OCI-LY7 (cell line): ENCODE measurements around the gene ATP6V1B1. TPM values are rescaled to one million over a fixed set of nuclear protein-coding genes. Genes with fewer than 3 reads are reported as not detected.

Source experiments
- BruUV-seq: library from RNA; stranded (reverse); fragments of 400-500 nt; replicated peaks from 2 replicates; lab custom pipeline; 2021; lab: Mats Ljungman, UMichigan
- CTCF ChIA-PET: fragments of 300-600 bp; sonication (Branson Sonifier 250); formaldehyde crosslinking; loops from one replicate; lab custom pipeline; 2022; ENCODE audit warnings: antibody characterized with exemption; ENCODE audit not compliant: unreplicated experiment; lab: Charles Lee
- POLR2A ChIA-PET: fragments of 300-600 bp; sonication (Branson Sonifier 250); formaldehyde crosslinking; loops from one replicate; lab custom pipeline; 2022; ENCODE audit warnings: antibody characterized with exemption; lab: Charles Lee
- DNase-seq: peaks from one replicate; pipeline ENCODE4 v3.0.0-alpha.2; 2015; ENCODE audit warnings: low spot score
- H2AFZ ChIP-seq: fragments of 200-600 bp; sonication (generic), shearing (Covaris generic); 2 replicates; pipeline ENCODE4 v1.6.1; 2014; ENCODE audit warnings: mild to moderate bottlenecking, antibody characterized with exemption, low read length, moderate library complexity
- H3K27ac ChIP-seq: fragments of 200-600 bp; sonication (generic); 2 replicates; pipeline ENCODE4 v1.5.1; 2014; ENCODE audit warnings: mixed run types, low read depth, mild to moderate bottlenecking, moderate library complexity, low read length, inconsistent platforms; ENCODE audit not compliant: poor library complexity, severe bottlenecking
- H3K36me3 ChIP-seq: fragments of 200-600 bp; sonication (generic); 2 replicates; pipeline ENCODE4 v1.6.1; 2014; ENCODE audit warnings: mild to moderate bottlenecking, antibody characterized with exemption, low read length, moderate library complexity, mixed read lengths; ENCODE audit not compliant: insufficient read depth
- H3K4me1 ChIP-seq: fragments of 200-600 bp; sonication (generic); 2 replicates; pipeline ENCODE4 v1.5.1; 2014; ENCODE audit warnings: mild to moderate bottlenecking, low read length; ENCODE audit not compliant: insufficient read depth, poor library complexity, severe bottlenecking
- H3K4me2 ChIP-seq: fragments of 200-600 bp; sonication (generic); 2 replicates; pipeline ENCODE4 v1.6.1; 2014; ENCODE audit warnings: mild to moderate bottlenecking, low read length
- H3K4me3 ChIP-seq: fragments of 200-600 bp; sonication (generic); 2 replicates; pipeline ENCODE4 v1.5.1; 2014; ENCODE audit warnings: mild to moderate bottlenecking, low read depth, low read length; ENCODE audit not compliant: poor library complexity, severe bottlenecking
- H3K79me2 ChIP-seq: fragments of 200-600 bp; sonication (generic); 2 replicates; pipeline ENCODE4 v1.6.1; 2016; ENCODE audit warnings: low read depth, mild to moderate bottlenecking, low read length, moderate library complexity, mixed read lengths; ENCODE audit not compliant: insufficient read depth
- H3K9me2 ChIP-seq: fragments of 200-600 bp; sonication (generic); 2 replicates; pipeline ENCODE4 v1.6.1; 2016; ENCODE audit warnings: mild to moderate bottlenecking, low read length, mixed read lengths; ENCODE audit not compliant: insufficient read depth
- H3K9me3 ChIP-seq: fragments of 200-600 bp; sonication (generic); 2 replicates; pipeline ENCODE4 v1.6.1; 2014; ENCODE audit warnings: mild to moderate bottlenecking, mixed run types, low read length, mixed read lengths
- H4K20me1 ChIP-seq: fragments of 200-600 bp; sonication (generic); 2 replicates; pipeline ENCODE4 v1.6.1; 2014; ENCODE audit warnings: mild to moderate bottlenecking, antibody characterized with exemption, low read length, moderate library complexity, mixed read lengths; ENCODE audit not compliant: insufficient read depth
- EZH2phosphoT487 ChIP-seq: fragments of 200-600 bp; sonication (generic); IDR thresholded peaks from 2 replicates; pipeline ENCODE4 v1.6.1; 2018; ENCODE audit warnings: low read depth, borderline replicate concordance, mild to moderate bottlenecking, mixed run types, antibody characterized with exemption, low read length, moderate library complexity, mixed read lengths
- intact Hi-C: fragments of 100-400 bp; cut with micrococcal nuclease; formaldehyde crosslinking; loops from one replicate; pipeline ENCODE4 v1.10.0; 2022; ENCODE audit not compliant: unreplicated experiment
- total RNA-seq, 2 experiments: library from RNA; depleted of rRNA in 1 of 2; stranded (reverse); fragments of >200 nt in 1 of 2; shearing (Covaris generic) in 1 of 2; gene quantifications; 2 replicates each; pipeline ENCODE4 v1.2.3, GENCODE V29; 2014 to 2022
- TF ChIP-seq, protein P1 (sequence below): fragments of 200-600 bp; sonication (generic); conservative IDR thresholded peaks from 2 replicates; pipeline ENCODE4 v1.5.1; 2014; ENCODE audit warnings: mild to moderate bottlenecking, antibody characterized with exemption, low read length, moderate library complexity, mixed read lengths

The ATP6V1B1 gene
- total RNA-seq, 2 experiments from 2014 or later, result not detected

DNA sequence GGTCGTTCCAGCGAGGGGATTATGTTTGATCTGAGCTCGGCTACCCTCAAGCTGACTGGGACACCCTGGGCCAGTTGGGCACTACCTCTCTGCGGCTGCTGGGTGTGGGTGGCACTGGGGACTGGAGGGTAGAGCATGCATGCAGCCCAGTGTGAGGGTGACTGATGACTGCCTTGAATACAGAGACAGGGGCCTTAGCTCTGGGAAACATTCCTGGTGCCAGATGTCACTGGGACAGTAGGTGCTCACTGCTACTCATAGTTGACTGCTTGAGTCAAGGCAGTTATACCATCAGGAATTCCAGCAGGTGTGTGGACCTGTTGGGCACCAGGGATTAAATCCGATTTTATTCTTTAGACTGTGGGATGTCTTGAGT, 33.6 kb upstream of the ATP6V1B1 start:
- no peaks in the 10 kb centered on the region for H3K9me2 ChIP-seq
- TF ChIP-seq, protein P1, sequence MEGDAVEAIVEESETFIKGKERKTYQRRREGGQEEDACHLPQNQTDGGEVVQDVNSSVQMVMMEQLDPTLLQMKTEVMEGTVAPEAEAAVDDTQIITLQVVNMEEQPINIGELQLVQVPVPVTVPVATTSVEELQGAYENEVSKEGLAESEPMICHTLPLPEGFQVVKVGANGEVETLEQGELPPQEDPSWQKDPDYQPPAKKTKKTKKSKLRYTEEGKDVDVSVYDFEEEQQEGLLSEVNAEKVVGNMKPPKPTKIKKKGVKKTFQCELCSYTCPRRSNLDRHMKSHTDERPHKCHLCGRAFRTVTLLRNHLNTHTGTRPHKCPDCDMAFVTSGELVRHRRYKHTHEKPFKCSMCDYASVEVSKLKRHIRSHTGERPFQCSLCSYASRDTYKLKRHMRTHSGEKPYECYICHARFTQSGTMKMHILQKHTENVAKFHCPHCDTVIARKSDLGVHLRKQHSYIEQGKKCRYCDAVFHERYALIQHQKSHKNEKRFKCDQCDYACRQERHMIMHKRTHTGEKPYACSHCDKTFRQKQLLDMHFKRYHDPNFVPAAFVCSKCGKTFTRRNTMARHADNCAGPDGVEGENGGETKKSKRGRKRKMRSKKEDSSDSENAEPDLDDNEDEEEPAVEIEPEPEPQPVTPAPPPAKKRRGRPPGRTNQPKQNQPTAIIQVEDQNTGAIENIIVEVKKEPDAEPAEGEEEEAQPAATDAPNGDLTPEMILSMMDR, result no peak
- no peak for TF ChIP-seq EZH2phosphoT487
- no peaks in the 10 kb centered on the region for H3K9me3 ChIP-seq
- H3K4me3 ChIP-seq, result no peak overlapping the region
- BruUV-seq, result no TSS peak
- no peak overlapping the region for H3K4me2 ChIP-seq
- no peaks in the 10 kb centered on the region for H4K20me1 ChIP-seq
- DNase-seq, result no peak
- no peaks in the 10 kb centered on the region for H3K36me3 ChIP-seq
- CTCF ChIA-PET, result no interaction called here
- intact Hi-C loops, result no loop called here
- POLR2A ChIA-PET, result no interaction called here
- no peak overlapping the region for H2AFZ ChIP-seq
- no peaks in the 10 kb centered on the region for H3K4me1 ChIP-seq
- no peaks in the 10 kb centered on the region for H3K79me2 ChIP-seq
- no peak overlapping the region for H3K27ac ChIP-seq

DNA sequence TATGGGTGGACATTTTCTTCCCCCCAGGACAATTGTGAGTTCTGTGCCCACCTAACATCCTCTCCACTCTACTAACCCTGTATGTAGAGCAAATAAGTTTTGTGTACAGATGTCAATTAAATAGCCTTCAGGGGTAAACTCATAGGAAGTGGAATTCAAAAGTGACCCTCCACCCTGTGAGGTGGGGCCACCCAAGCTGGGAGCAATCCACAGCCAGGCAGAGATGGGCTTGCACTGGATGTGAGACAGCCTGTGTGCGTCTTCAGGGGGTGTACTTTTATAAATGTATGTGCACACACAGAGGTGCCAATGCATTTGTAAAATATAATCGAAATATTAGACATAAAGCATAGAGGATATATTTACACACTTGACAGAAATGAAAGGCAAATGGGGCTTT, 33.1 kb upstream of the ATP6V1B1 start:
- H3K9me3 ChIP-seq, result no peaks in the 10 kb centered on the region
- intact Hi-C loops, result no loop called here
- H3K27ac ChIP-seq, result no peak overlapping the region
- no peak overlapping the region for H3K4me3 ChIP-seq
- H2AFZ ChIP-seq, result no peak overlapping the region
- DNase-seq, result no peak
- H4K20me1 ChIP-seq, result no peaks in the 10 kb centered on the region
- no peak overlapping the region for H3K4me2 ChIP-seq
- H3K79me2 ChIP-seq, result no peaks in the 10 kb centered on the region
- POLR2A ChIA-PET, result no interaction called here
- no TSS peak for BruUV-seq
- TF ChIP-seq, protein P1, result no peak
- no peak for TF ChIP-seq EZH2phosphoT487
- H3K9me2 ChIP-seq, result no peaks in the 10 kb centered on the region
- H3K4me1 ChIP-seq, result no peaks in the 10 kb centered on the region
- no peaks in the 10 kb centered on the region for H3K36me3 ChIP-seq
- CTCF ChIA-PET, result no interaction called here

- POLR2A ChIA-PET, result interaction anchor here (0.6 kb wide), 1 partner anchor 187 kb away, joined by 3 read pairs; no protein-coding TSS in a partner anchor
- Histone ChIP-seq H3K9me3 (no peaks in the 10 kb centered on the region), H3K4me2 (no peak overlapping the region), H3K4me1 (no peaks in the 10 kb centered on the region), H3K27ac (no peak overlapping the region), H3K4me3 (no peak overlapping the region), H3K9me2 (no peaks in the 10 kb centered on the region), H3K36me3 (no peaks in the 10 kb centered on the region), H3K79me2 (no peaks in the 10 kb centered on the region), H2AFZ (no peak overlapping the region), H4K20me1 (no peaks in the 10 kb centered on the region)
- CTCF ChIA-PET, result no interaction called here
- BruUV-seq, result no TSS peak
- intact Hi-C loops, result no loop called here
- DNase-seq, result no peak
- TF ChIP-seq, protein P1, result no peak
- TF ChIP-seq EZH2phosphoT487, result no peak
Measured at GRCh38 chr2:70903171-70903570, 32.5 kb upstream of the ATP6V1B1 start.
